Breast epithelium (tissue), 4 donors: ENCODE measurements around the gene NUDT7. TPM values are rescaled to one million over a fixed set of nuclear protein-coding genes. Genes with fewer than 3 reads are reported as not detected.

Experiments used
- DNase-seq, 2 donors: peaks; one replicate each; pipeline ENCODE4 v3.0.0-alpha.2; 2019; ENCODE audit warnings: low spot score in 2 of 2
- H3K27ac ChIP-seq, 2 donors: fragments of 200-600 bp; sonication (generic) in 1 of 2; one replicate each; pipeline ENCODE4 v1.5.1; 2016 to 2019; ENCODE audit warnings: mild to moderate bottlenecking in 1 of 2
- H3K27me3 ChIP-seq, 2 donors: fragments of 200-600 bp; sonication (generic) in 1 of 2; one replicate each; pipeline versions ENCODE4 v1.5.1 to v1.6.0; 2017 to 2019; ENCODE audit warnings: control low read depth in 1 of 2, mild to moderate bottlenecking in 1 of 2
- H3K36me3 ChIP-seq: fragments of 200-600 bp; one replicate; pipeline ENCODE4 v1.5.1; 2019
- H3K4me1 ChIP-seq, 2 donors: fragments of 200-600 bp; sonication (generic); one replicate each; pipeline ENCODE4 v1.5.1; 2016 to 2019; ENCODE audit warnings: control low read depth in 1 of 2
- H3K4me3 ChIP-seq, 3 donors: fragments of 200-600 bp; sonication (generic); 1 replicate in 2 of 3; 2 replicates in 1 of 3; pipeline ENCODE4 v1.5.1; 2016 to 2019; ENCODE audit warnings: mild to moderate bottlenecking in 3 of 3, moderate library complexity in 2 of 3
- H3K9me3 ChIP-seq, 2 donors: fragments of 200-600 bp; sonication (generic) in 1 of 2; one replicate each; pipeline ENCODE4 v1.5.1; 2016 to 2019; ENCODE audit warnings: control low read depth in 1 of 2
- CTCF ChIP-seq, 3 donors: fragments of 450-650 bp; IDR thresholded peaks; one replicate each; pipeline ENCODE4 v1.5.1; 2016 to 2017; ENCODE audit warnings: antibody characterized with exemption in 3 of 3, mild to moderate bottlenecking in 3 of 3, moderate library complexity in 3 of 3
- POLR2A ChIP-seq: fragments of 450-650 bp; IDR thresholded peaks from one replicate; pipeline ENCODE4 v1.6.1; 2016; ENCODE audit warnings: antibody characterized with exemption, mild to moderate bottlenecking, moderate library complexity
- POLR2AphosphoS5 ChIP-seq, 3 donors: sonication (generic); formaldehyde crosslinking; IDR thresholded peaks; one replicate each; pipeline ENCODE4 v1.6.1; 2017; ENCODE audit warnings: antibody characterized with exemption in 3 of 3
- intact Hi-C: fragments of 100-400 bp; cut with DNase I; formaldehyde crosslinking; loops from one replicate; pipeline ENCODE4 v1.15.1; 2023; ENCODE audit warnings: low total_unique reads
- total RNA-seq, 3 donors: library from RNA; depleted of rRNA; stranded (reverse); fragments of >200 nt; gene quantifications; one replicate each; pipeline ENCODE4 v1.1.0, GENCODE V29; 2016

NUDT7 gene
- total RNA-seq, 3 donors from 2014 or later: 4.9 to 12.3 (median 11.1) TPM

- H3K4me1 ChIP-seq: no peaks in the 10 kb centered on the region
- no peaks in the 10 kb centered on the region for H3K27me3 ChIP-seq
- no peak overlapping the region for H3K4me3 ChIP-seq
- H3K36me3 ChIP-seq: no peaks in the 10 kb centered on the region
- DNase-seq: no peak
- intact Hi-C loops: no loop called here
- H3K27ac ChIP-seq: no peak overlapping the region
- no peak for TF ChIP-seq POLR2AphosphoS5 (IDR thresholded peaks at IDR 0.05)
- no peak for TF ChIP-seq CTCF (IDR thresholded peaks at IDR 0.05)
- TF ChIP-seq POLR2A: no peak
- no peaks in the 10 kb centered on the region for H3K9me3 ChIP-seq
Measured at GRCh38 chr16:77696149-77696548, 26.2 kb upstream of the NUDT7 start.

- no peaks in the 10 kb centered on the region for H3K4me1 ChIP-seq
- no peak overlapping the region for H3K4me3 ChIP-seq
- intact Hi-C loops: no loop called here
- H3K36me3 ChIP-seq: no peaks in the 10 kb centered on the region
- H3K27me3 ChIP-seq: no peaks in the 10 kb centered on the region
- peaks cover 0 to 16% of the 10 kb centered on the region in 2 donors for H3K9me3 ChIP-seq
- no peak for DNase-seq
- no peak overlapping the region for H3K27ac ChIP-seq
- TF ChIP-seq POLR2A (no peak), CTCF (IDR thresholded peaks at IDR 0.05) (no peak)
Measured at GRCh38 chr16:77700846-77701245, 21.5 kb upstream of the NUDT7 start.

- TF ChIP-seq POLR2A (no peak), POLR2AphosphoS5 (IDR thresholded peaks at IDR 0.05) (no peak), CTCF (IDR thresholded peaks at IDR 0.05) (no peak)
- no peaks in the 10 kb centered on the region for H3K4me1 ChIP-seq
- no peak overlapping the region for H3K27ac ChIP-seq
- DNase-seq: no peak
- no peaks in the 10 kb centered on the region for H3K36me3 ChIP-seq
- intact Hi-C loops: no loop called here
- H3K27me3 ChIP-seq: no peaks in the 10 kb centered on the region
- H3K9me3 ChIP-seq: peaks cover 0 to 16% of the 10 kb centered on the region in 2 donors
- H3K4me3 ChIP-seq: no peak overlapping the region
Measured at GRCh38 chr16:77705351-77705750, 17.0 kb upstream of the NUDT7 start.

- intact Hi-C loops: loop anchor here (5.0 kb wide), 1 partner anchor 911 kb away; no protein-coding TSS in a partner anchor
- no peak for TF ChIP-seq POLR2AphosphoS5 (IDR thresholded peaks at IDR 0.05)
- no peak for TF ChIP-seq POLR2A
- TF ChIP-seq CTCF (IDR thresholded peaks at IDR 0.05): no peak
- H3K4me3 ChIP-seq: no peak overlapping the region
- no peaks in the 10 kb centered on the region for H3K4me1 ChIP-seq
- DNase-seq: no peak
- no peaks in the 10 kb centered on the region for H3K27me3 ChIP-seq
- no peaks in the 10 kb centered on the region for H3K36me3 ChIP-seq
- no peak overlapping the region for H3K27ac ChIP-seq
- H3K9me3 ChIP-seq: no peaks in the 10 kb centered on the region
Measured at GRCh38 chr16:77711179-77711578, 11.1 kb upstream of the NUDT7 start.

- H3K27ac ChIP-seq: no peak overlapping the region
Measured at GRCh38 chr16:77711775-77712174, 10.5 kb upstream of the NUDT7 start.

More at GRCh38 chr16:77711775-77712174, 10.5 kb upstream of the NUDT7 start:
- Histone ChIP-seq H3K9me3 (no peaks in the 10 kb centered on the region), H3K4me1 (no peaks in the 10 kb centered on the region), H3K4me3 (no peak overlapping the region), H3K27me3 (no peaks in the 10 kb centered on the region), H3K36me3 (no peaks in the 10 kb centered on the region)
- DNase-seq: no peak
- TF ChIP-seq CTCF (IDR thresholded peaks at IDR 0.05): no peak
- no peak for TF ChIP-seq POLR2A
- no peak for TF ChIP-seq POLR2AphosphoS5 (IDR thresholded peaks at IDR 0.05)
- intact Hi-C loops: loop anchor here (5.0 kb wide), 1 partner anchor 911 kb away; no protein-coding TSS in a partner anchor
